K562 (cell line): ENCODE results near the gene ZNF597. TPM values are rescaled to one million over a fixed set of nuclear protein-coding genes. Genes with fewer than 3 reads are reported as not detected.

Experiments
- ARHGAP35 ChIP-seq: fragments of 450-650 bp; IDR thresholded peaks from 2 replicates; pipeline ENCODE4 v1.6.1; 2018; ENCODE audit not compliant: partially characterized antibody
- CBX3 ChIP-seq, 2 experiments: IDR thresholded peaks; 1 replicate in 1 of 2; 2 replicates in 1 of 2; pipeline ENCODE4 v1.6.1; 2012; ENCODE audit warnings: inconsistent platforms in 2 of 2, low read length in 2 of 2, borderline replicate concordance in 1 of 2, control low read depth in 1 of 2
- DMBX1 ChIP-seq: fragments of 250-450 bp; sonication (Bioruptor Pico); IDR thresholded peaks from 2 replicates; pipeline ENCODE4 v1.8.0; 2022; ENCODE audit warnings: inconsistent platforms, mild to moderate bottlenecking, moderate library complexity, borderline replicate concordance
- MTA2 ChIP-seq: fragments of 450-650 bp; IDR thresholded peaks from 2 replicates; pipeline ENCODE4 v1.6.1; 2016; ENCODE audit warnings: low read depth
- POLR2G ChIP-seq: fragments of 200-400 bp; formaldehyde crosslinking; IDR thresholded peaks from 2 replicates; pipeline ENCODE4 v1.6.1; 2017; ENCODE audit warnings: low read depth, mild to moderate bottlenecking, antibody characterized with exemption, low read length, moderate library complexity
- RBM25 ChIP-seq: fragments of 200-400 bp; formaldehyde crosslinking; IDR thresholded peaks from 2 replicates; pipeline ENCODE4 v1.6.1; 2018; ENCODE audit warnings: low read length, low read depth, moderate library complexity; ENCODE audit not compliant: severe bottlenecking
- RUNX1 ChIP-seq: sonication (generic); IDR thresholded peaks from 2 replicates; pipeline ENCODE4 v1.6.1; 2016; ENCODE audit warnings: antibody characterized with exemption, low read depth
- SLC30A9 ChIP-seq: fragments of 250-450 bp; sonication (Bioruptor Pico); IDR thresholded peaks from 2 replicates; pipeline ENCODE4 v1.8.0; 2022; ENCODE audit warnings: mild to moderate bottlenecking, moderate library complexity
- SRSF9 ChIP-seq: fragments of 200-400 bp; formaldehyde crosslinking; IDR thresholded peaks from 2 replicates; pipeline ENCODE4 v1.6.1; 2017; ENCODE audit warnings: low read depth, low read length, borderline replicate concordance
- THRAP3 ChIP-seq: fragments of 450-650 bp; IDR thresholded peaks from 2 replicates; pipeline ENCODE4 v1.6.1; 2016; ENCODE audit warnings: mild to moderate bottlenecking, inconsistent platforms, borderline replicate concordance
- ZNF212 ChIP-seq: fragments of 450-650 bp; formaldehyde crosslinking; IDR thresholded peaks from 2 replicates; pipeline ENCODE4 v1.4.0; 2020; ENCODE audit warnings: mild to moderate bottlenecking
- ZNF3 ChIP-seq: fragments of 250-450 bp; sonication (Bioruptor Pico); IDR thresholded peaks from 2 replicates; pipeline ENCODE4 v1.5.0; 2021; ENCODE audit warnings: mild to moderate bottlenecking, moderate library complexity
- ZNF57 ChIP-seq: fragments of 450-650 bp; formaldehyde crosslinking; IDR thresholded peaks from 2 replicates; pipeline ENCODE4 v1.4.0; 2020; ENCODE audit warnings: mild to moderate bottlenecking, moderate library complexity
- polyA plus RNA-seq, 8 experiments: library from polyadenylated mRNA; depleted of rRNA in 4 of 8; stranded (reverse) in 5 of 8; unstranded in 3 of 8; fragments of >200 nt; fragmentation: Nextera tagmentation in 2 of 8; fragmentation: Illumina TruSeq in 1 of 8; extraction: Ambion mirVana in 2 of 8; extraction: Trizol in 1 of 8; gene quantifications; 2 replicates each; pipeline versions ENCODE4 v1.2.1 to v1.2.3, GENCODE V29; 2011 to 2014; ENCODE audit warnings: inconsistent platforms in 1 of 8, missing spikeins in 1 of 8
- total RNA-seq, 7 experiments: library from RNA; depleted of rRNA in 6 of 7; stranded (reverse); fragments of >200 nt in 6 of 7; fragmentation: Illumina TruSeq in 2 of 7; extraction: Trizol in 2 of 7; gene quantifications; 2 replicates each; pipeline versions ENCODE4 v1.2.1 to v1.2.3, GENCODE V29; 2011 to 2021; ENCODE audit warnings: low replicate concordance in 1 of 7
- TF ChIP-seq, protein P1 (sequence below): fragments of 200-400 bp; formaldehyde crosslinking; IDR thresholded peaks from 2 replicates; pipeline ENCODE4 v1.6.1; 2017; ENCODE audit warnings: mild to moderate bottlenecking, low read depth, low read length, moderate library complexity
- TF ChIP-seq, protein P2 (sequence below): sonication (generic); formaldehyde crosslinking; IDR thresholded peaks from 2 replicates; pipeline ENCODE4 v1.8.1; 2022; ENCODE audit warnings: missing genetic modification reagents
- TF ChIP-seq, protein P3 (sequence below): fragments of 450-650 bp; IDR thresholded peaks from 2 replicates; pipeline ENCODE4 v1.6.1; 2016; ENCODE audit warnings: antibody characterized with exemption
- TF ChIP-seq, protein P4 (sequence below), 2 experiments: fragments of 450-650 bp; IDR thresholded peaks; 2 replicates each; pipeline ENCODE4 v1.6.1; 2016
- TF ChIP-seq, protein P5 (sequence below), 2 experiments: fragments of 450-650 bp; IDR thresholded peaks; 2 replicates each; pipeline ENCODE4 v1.6.1; 2018; ENCODE audit warnings: mild to moderate bottlenecking in 2 of 2, low read depth in 1 of 2; ENCODE audit not compliant: partially characterized antibody in 2 of 2

The ZNF597 gene
- total and polyA plus RNA-seq, 9 of the 15 experiments (the other 6 are each of a cell fraction or from before 2014, with no cell fraction given): 0.14 to 0.68 (median 0.42) TPM

DNA sequence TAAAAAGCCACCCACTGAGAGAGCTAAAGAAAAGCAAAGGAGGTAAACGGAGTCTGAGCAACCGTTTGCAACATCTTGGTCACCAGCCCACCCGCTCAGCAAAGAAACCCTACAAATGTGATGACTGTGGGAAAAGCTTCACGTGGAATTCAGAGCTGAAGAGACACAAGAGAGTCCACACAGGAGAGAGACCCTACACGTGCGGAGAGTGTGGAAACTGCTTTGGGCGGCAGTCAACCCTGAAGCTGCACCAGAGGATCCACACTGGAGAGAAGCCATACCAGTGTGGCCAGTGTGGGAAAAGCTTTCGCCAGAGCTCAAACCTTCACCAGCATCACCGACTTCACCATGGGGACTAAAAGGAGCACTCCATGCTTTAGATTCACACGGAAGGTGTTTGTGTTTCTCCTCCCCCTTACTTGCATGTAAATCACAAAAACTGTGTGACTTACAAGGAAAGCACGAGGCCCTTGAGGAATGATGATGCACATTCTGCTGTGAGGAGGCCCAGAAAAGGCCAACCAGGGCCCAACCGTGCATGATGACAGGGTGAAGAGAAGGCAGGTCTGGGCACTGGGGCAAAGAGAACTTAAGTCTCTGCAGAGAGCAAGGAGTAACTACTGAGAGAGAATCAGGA, 34.6 kb downstream of the ZNF597 start (continued):
- TF ChIP-seq, protein P1, sequence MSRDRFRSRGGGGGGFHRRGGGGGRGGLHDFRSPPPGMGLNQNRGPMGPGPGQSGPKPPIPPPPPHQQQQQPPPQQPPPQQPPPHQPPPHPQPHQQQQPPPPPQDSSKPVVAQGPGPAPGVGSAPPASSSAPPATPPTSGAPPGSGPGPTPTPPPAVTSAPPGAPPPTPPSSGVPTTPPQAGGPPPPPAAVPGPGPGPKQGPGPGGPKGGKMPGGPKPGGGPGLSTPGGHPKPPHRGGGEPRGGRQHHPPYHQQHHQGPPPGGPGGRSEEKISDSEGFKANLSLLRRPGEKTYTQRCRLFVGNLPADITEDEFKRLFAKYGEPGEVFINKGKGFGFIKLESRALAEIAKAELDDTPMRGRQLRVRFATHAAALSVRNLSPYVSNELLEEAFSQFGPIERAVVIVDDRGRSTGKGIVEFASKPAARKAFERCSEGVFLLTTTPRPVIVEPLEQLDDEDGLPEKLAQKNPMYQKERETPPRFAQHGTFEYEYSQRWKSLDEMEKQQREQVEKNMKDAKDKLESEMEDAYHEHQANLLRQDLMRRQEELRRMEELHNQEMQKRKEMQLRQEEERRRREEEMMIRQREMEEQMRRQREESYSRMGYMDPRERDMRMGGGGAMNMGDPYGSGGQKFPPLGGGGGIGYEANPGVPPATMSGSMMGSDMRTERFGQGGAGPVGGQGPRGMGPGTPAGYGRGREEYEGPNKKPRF: no peak
- TF ChIP-seq ZNF3 (CRISPR knock-in tag) (no peak), ZNF212 (CRISPR knock-in tag) (no peak), SRSF9 (no peak), SLC30A9 (CRISPR knock-in tag) (no peak), RUNX1 (no peak), CBX3 (IDR thresholded peaks at IDR 0.05; ENCODE audit: borderline replicate concordance in 1 of 2, low read length in 2 of 2) (peak; percentile 94 to 96; a peak in 2 of 3 replicates), ARHGAP35 (no peak), MTA2 (no peak), DMBX1 (no peak), RBM25 (peak; percentile 67), THRAP3 (no peak), ZNF57 (no peak), POLR2G (no peak)
- TF ChIP-seq, protein P2, sequence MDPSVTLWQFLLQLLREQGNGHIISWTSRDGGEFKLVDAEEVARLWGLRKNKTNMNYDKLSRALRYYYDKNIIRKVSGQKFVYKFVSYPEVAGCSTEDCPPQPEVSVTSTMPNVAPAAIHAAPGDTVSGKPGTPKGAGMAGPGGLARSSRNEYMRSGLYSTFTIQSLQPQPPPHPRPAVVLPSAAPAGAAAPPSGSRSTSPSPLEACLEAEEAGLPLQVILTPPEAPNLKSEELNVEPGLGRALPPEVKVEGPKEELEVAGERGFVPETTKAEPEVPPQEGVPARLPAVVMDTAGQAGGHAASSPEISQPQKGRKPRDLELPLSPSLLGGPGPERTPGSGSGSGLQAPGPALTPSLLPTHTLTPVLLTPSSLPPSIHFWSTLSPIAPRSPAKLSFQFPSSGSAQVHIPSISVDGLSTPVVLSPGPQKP (CRISPR knock-in tag): no peak
- TF ChIP-seq, protein P3, sequence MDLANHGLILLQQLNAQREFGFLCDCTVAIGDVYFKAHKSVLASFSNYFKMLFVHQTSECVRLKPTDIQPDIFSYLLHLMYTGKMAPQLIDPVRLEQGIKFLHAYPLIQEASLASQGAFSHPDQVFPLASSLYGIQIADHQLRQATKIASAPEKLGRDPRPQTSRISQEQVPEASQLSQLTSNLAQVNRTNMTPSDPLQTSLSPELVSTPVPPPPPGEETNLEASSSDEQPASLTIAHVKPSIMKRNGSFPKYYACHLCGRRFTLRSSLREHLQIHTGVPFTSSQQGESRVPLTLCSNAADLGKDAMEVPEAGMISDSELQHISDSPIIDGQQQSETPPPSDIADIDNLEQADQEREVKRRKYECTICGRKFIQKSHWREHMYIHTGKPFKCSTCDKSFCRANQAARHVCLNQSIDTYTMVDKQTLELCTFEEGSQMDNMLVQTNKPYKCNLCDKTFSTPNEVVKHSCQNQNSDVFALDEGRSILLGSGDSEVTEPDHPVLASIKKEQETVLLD: no peak
- TF ChIP-seq, protein P4, sequence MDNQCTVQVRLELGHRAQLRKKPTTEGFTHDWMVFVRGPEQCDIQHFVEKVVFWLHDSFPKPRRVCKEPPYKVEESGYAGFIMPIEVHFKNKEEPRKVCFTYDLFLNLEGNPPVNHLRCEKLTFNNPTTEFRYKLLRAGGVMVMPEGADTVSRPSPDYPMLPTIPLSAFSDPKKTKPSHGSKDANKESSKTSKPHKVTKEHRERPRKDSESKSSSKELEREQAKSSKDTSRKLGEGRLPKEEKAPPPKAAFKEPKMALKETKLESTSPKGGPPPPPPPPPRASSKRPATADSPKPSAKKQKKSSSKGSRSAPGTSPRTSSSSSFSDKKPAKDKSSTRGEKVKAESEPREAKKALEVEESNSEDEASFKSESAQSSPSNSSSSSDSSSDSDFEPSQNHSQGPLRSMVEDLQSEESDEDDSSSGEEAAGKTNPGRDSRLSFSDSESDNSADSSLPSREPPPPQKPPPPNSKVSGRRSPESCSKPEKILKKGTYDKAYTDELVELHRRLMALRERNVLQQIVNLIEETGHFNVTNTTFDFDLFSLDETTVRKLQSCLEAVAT (IDR thresholded peaks at IDR 0.05): 0 out of 4 replicates have a peak, but pooled peaks of 1 of the 2 experiments have one; percentile 28
- TF ChIP-seq, protein P5, sequence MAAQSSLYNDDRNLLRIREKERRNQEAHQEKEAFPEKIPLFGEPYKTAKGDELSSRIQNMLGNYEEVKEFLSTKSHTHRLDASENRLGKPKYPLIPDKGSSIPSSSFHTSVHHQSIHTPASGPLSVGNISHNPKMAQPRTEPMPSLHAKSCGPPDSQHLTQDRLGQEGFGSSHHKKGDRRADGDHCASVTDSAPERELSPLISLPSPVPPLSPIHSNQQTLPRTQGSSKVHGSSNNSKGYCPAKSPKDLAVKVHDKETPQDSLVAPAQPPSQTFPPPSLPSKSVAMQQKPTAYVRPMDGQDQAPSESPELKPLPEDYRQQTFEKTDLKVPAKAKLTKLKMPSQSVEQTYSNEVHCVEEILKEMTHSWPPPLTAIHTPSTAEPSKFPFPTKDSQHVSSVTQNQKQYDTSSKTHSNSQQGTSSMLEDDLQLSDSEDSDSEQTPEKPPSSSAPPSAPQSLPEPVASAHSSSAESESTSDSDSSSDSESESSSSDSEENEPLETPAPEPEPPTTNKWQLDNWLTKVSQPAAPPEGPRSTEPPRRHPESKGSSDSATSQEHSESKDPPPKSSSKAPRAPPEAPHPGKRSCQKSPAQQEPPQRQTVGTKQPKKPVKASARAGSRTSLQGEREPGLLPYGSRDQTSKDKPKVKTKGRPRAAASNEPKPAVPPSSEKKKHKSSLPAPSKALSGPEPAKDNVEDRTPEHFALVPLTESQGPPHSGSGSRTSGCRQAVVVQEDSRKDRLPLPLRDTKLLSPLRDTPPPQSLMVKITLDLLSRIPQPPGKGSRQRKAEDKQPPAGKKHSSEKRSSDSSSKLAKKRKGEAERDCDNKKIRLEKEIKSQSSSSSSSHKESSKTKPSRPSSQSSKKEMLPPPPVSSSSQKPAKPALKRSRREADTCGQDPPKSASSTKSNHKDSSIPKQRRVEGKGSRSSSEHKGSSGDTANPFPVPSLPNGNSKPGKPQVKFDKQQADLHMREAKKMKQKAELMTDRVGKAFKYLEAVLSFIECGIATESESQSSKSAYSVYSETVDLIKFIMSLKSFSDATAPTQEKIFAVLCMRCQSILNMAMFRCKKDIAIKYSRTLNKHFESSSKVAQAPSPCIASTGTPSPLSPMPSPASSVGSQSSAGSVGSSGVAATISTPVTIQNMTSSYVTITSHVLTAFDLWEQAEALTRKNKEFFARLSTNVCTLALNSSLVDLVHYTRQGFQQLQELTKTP (IDR thresholded peaks at IDR 0.05; ENCODE audit: low read depth in 1 of 2, partially characterized antibody in 2 of 2): no peak
